ENCODE results near the gene FAF1. TPM values are rescaled to one million over a fixed set of nuclear protein-coding genes. Genes with fewer than 3 reads are reported as not detected.

Gene FAF1
- total RNA-seq, 4 donors from 2014 or later, result 36.9 to 77.6 (median 48.3) TPM

DNA sequence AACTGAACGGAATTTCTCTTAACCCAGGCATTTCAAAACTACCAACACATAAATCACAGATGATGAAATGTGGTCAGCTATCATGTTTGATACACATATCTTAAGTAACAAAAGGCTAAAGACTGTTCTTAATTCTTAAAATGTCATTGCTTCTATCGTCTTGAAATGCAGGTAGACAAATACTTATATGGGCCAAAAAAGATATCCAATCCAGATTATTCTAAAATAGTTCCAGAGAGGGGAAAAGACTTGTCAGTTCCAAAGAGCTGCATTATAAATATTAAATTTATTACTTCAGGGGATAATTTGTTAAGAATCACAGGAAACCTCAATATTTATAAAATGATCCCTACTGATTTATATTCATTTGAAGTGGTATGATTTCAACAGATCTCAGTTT is 259.4 kb downstream of the FAF1 start:
- H3K9me3 ChIP-seq, result no peaks in the 10 kb centered on the region
- H3K4me1 ChIP-seq, result no peaks in the 10 kb centered on the region
- no peaks in the 10 kb centered on the region for H3K27me3 ChIP-seq
- no peak overlapping the region for H3K27ac ChIP-seq
- H3K4me3 ChIP-seq, result no peak overlapping the region
- no peak for DNase-seq
- no peak for TF ChIP-seq POLR2A (IDR thresholded peaks at IDR 0.05)
- TF ChIP-seq, protein P1, sequence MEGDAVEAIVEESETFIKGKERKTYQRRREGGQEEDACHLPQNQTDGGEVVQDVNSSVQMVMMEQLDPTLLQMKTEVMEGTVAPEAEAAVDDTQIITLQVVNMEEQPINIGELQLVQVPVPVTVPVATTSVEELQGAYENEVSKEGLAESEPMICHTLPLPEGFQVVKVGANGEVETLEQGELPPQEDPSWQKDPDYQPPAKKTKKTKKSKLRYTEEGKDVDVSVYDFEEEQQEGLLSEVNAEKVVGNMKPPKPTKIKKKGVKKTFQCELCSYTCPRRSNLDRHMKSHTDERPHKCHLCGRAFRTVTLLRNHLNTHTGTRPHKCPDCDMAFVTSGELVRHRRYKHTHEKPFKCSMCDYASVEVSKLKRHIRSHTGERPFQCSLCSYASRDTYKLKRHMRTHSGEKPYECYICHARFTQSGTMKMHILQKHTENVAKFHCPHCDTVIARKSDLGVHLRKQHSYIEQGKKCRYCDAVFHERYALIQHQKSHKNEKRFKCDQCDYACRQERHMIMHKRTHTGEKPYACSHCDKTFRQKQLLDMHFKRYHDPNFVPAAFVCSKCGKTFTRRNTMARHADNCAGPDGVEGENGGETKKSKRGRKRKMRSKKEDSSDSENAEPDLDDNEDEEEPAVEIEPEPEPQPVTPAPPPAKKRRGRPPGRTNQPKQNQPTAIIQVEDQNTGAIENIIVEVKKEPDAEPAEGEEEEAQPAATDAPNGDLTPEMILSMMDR (IDR thresholded peaks at IDR 0.05), result no peak
- no peaks in the 10 kb centered on the region for H3K36me3 ChIP-seq

DNA sequence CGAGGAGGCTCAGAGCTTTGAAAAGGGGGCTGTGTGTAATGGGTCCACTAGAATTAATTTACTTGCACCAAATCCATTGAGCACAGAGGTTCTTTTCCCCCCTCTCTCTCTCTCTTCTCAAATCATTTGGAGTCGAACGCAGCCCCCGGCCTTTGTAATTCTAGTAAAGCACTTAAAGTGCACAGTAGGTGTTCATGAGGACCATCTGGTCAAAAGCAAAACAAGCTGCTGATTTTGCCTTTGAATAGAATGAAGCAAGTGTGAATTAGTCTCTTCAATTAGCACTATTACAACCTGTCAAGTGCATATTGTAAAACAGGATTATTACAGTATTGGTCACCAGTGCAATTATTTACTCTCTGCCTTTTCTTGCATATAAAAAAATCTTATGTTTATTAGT is 259.9 kb downstream of the FAF1 start:
- H3K4me3 ChIP-seq, result no peak overlapping the region
- DNase-seq, result no peak
- TF ChIP-seq, protein P1 (IDR thresholded peaks at IDR 0.05), result no peak
- TF ChIP-seq POLR2A (IDR thresholded peaks at IDR 0.05), result no peak
- H3K27me3 ChIP-seq, result no peaks in the 10 kb centered on the region
- no peaks in the 10 kb centered on the region for H3K9me3 ChIP-seq
- H3K4me1 ChIP-seq, result no peaks in the 10 kb centered on the region
- no peak overlapping the region for H3K27ac ChIP-seq
- no peaks in the 10 kb centered on the region for H3K36me3 ChIP-seq

DNA sequence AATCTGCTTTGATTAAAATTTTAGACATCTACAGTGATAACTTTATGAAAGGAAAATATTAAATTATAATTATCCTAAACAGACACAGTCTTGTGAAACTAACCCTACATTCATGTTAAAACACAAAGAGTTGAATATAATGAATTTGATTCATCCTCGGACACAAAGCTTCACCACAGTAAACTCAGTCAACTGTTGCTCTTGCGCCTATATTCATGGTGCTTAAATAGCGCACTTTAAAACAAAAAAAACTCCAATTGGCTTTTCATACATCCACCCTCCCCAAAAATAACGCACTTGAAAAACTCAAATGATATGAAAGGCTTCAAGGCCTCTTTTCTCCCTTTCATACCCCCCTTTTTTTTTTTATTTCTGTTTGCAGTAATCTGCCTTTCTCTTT is 260.3 kb downstream of the FAF1 start:
- Histone ChIP-seq H3K4me3 (no peak overlapping the region), H3K27ac (no peak overlapping the region), H3K36me3 (no peaks in the 10 kb centered on the region), H3K27me3 (no peaks in the 10 kb centered on the region), H3K9me3 (no peaks in the 10 kb centered on the region), H3K4me1 (no peaks in the 10 kb centered on the region)
- DNase-seq, result no peak
- no peak for TF ChIP-seq POLR2A (IDR thresholded peaks at IDR 0.05)
- TF ChIP-seq, protein P1 (IDR thresholded peaks at IDR 0.05), result no peak

DNA sequence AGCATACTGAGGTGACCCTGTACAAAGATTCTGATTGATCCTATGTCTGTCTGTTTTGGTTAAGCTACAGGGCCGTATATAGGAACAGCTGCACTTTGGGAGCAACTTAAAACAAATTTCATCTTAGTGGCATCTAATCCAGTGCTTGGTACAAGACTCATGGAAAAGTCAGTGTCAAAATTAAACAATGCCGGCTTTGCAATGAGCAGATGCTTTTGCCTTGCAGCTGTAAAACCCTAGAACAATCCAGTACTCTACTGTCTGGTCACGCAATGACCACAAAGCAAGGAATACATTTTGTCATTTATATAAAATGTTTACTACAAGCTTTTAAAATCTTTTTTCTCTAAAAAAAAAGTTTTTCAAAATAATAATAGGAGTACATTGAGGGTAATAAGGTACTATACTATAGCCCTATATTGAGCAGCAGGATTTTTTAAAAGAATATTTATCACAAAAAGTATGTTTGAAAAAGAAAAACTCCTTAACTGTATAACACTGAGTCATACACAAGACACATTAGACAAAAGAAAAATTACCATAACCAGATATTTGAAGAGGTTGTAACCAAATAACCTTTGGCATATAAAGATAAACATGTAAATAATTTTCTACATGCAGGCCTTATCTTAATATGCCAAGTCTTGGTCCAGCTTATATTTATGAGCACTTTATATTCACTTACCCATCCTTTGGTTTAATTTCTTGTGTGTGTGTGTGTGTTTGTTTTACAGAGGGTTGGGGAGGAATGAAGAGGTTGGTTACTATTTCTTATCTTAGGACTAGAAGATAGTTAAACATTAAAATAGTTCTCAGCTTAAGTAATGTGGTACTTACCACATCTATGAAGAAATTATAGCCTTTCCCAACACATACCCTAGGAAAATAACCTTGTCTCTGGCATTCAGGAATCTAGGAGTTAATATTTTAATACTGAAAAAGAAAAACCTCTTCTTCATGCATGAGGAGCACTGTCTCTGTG is 262.3 kb downstream of the FAF1 start:
- TF ChIP-seq, protein P1 (IDR thresholded peaks at IDR 0.05), result no peak
- no peak for TF ChIP-seq POLR2A (IDR thresholded peaks at IDR 0.05)
- no peak overlapping the region for H3K27ac ChIP-seq
- H3K36me3 ChIP-seq, result no peaks in the 10 kb centered on the region
- no peaks in the 10 kb centered on the region for H3K9me3 ChIP-seq
- H3K4me1 ChIP-seq, result no peaks in the 10 kb centered on the region
- DNase-seq, result no peak
- H3K4me3 ChIP-seq, result no peak overlapping the region
- no peaks in the 10 kb centered on the region for H3K27me3 ChIP-seq

DNA sequence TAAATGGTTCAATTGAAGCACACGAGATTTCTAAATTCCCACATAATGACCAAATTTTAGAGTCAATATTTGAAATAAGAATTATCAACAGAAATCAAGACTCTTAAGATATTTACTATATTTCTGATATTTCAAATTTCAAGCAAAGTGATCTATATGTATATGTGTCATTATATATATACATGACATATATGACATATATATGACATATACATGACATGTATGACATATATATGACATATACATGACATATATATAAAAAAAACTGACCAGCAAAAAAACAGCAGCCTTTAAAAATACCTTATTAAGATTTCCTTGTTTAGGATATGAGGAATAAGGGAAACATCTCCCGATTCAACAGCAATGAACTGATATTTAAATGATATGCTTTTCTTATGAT is 266.2 kb downstream of the FAF1 start:
- no peaks in the 10 kb centered on the region for H3K9me3 ChIP-seq
- H3K27me3 ChIP-seq, result no peaks in the 10 kb centered on the region
- DNase-seq, result no peak
- no peak overlapping the region for H3K27ac ChIP-seq
- TF ChIP-seq POLR2A (IDR thresholded peaks at IDR 0.05), result no peak
- TF ChIP-seq, protein P1 (IDR thresholded peaks at IDR 0.05), result no peak
- H3K4me1 ChIP-seq, result no peaks in the 10 kb centered on the region
- peaks cover 0 to 3% (median 0%) of the 10 kb centered on the region in 3 donors for H3K36me3 ChIP-seq
- H3K4me3 ChIP-seq, result no peak overlapping the region
